Activated CD8-positive, alpha-beta memory T cell treated with anti-CD3 and anti-CD28 coated beads for 4 hours (primary cell): Measurements from ENCODE around the gene HOXD3.

ENCODE experiments used
- DNase-seq, 2 donors: peaks; one replicate each; pipeline ENCODE4 v3.0.0-alpha.2; 2020; ENCODE audit warnings: low read depth in 2 of 2

The HOXD3 gene

DNA sequence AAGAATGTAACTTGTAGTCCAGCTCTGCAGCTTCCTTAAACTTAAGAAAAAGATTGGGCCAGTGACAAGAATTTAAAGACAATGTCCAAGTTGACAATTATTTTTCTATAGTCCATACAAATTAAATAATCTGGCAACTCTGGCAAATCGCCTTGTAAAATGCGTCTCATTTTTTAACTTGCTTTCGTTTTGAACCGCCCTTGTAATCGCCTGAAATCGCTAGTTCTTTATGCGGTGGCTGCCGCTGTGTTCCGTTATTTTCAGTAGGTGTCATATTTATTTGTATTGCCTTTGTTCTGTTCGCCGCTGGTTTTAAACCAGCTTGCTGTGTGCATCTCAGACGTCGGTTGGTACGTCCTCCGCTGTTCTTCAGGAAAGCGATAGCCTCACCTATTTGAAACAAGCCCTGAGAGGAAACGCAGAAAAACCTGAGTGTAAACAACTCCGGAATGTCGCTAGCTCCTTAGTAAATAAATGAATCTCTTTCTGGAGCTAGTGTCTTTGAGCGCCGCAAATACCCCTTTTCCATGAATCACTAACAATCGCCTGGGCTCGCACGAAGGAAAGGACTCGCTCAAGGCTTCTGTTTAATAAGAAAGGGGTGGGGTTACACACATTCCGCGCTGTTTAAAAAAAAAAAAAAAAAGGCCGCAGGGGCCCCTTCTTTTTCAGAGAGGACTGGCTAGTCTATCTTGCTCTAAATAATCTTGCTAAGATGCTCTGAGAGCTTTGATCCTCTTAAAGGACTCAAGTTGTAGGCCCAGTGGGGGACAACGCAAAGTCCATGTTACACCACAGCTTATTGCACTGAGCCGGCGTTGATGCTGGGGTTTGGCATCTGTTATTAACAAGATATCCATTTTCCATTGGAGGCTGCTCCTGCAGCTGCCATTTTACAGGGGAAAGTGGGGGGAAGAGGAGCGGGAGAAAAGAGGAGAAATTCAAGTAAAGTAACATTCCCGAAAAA lies 24.6 kb upstream of the HOXD3 start:
- no peak for DNase-seq

DNA sequence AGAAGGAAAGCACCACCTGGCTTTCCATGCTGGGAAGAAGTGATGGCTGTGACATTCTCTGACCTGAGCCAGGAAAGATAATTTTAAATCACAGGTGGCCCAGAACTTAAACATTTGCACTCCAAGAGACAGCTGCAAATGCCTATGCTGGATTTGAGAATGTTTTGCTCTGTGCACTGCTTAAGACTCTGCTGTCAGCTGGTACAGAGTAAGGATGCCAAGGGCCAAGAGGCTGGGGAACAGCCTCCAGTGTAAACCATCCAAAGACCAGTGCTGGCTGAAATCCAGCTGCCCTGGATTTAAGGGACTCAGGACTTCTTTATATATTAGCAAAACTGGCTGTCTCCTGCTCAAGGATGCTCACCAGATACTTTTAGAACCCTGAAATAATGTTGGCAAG lies 23.7 kb upstream of the HOXD3 start:
- DNase-seq = no peak

DNA sequence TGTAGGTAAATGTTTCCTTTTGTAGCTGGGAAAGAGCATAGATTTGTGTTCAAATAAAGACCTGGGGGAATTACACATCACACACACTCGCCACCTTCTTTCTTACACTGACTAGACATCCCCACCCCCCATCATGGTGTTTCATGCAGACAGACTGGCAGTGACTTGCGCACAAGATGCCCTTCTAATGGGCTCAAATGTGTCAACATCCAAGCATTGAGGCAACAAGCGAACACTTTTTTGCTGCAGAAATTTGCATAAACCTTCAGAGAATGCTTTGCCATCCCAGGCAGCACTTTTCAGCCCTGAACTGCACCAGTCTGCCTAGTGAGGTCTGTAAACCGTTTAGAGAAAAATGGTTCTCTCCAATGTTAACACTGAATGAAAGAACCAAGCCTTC lies 23.1 kb upstream of the HOXD3 start:
- DNase-seq = no peak

DNA sequence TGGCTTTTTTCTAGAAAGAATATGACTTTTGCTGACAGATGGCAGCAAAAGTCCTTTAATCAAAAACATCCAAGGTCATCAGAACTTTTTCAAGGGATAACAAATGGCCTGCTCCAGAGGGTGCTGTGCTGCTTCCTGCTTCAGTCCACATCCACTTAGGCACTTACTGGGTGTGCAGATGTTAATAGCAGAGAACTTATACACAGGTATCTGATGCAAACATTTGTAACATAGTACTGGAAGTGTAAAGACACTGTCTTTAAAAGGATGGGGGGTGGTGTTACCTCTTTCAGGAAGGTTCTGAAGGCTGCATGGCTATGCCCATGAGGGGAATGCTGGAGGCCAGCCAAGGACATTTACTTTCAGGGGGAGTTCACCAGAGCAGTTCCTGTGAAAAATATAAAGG lies 22.1 kb upstream of the HOXD3 start:
- no peak for DNase-seq

DNA sequence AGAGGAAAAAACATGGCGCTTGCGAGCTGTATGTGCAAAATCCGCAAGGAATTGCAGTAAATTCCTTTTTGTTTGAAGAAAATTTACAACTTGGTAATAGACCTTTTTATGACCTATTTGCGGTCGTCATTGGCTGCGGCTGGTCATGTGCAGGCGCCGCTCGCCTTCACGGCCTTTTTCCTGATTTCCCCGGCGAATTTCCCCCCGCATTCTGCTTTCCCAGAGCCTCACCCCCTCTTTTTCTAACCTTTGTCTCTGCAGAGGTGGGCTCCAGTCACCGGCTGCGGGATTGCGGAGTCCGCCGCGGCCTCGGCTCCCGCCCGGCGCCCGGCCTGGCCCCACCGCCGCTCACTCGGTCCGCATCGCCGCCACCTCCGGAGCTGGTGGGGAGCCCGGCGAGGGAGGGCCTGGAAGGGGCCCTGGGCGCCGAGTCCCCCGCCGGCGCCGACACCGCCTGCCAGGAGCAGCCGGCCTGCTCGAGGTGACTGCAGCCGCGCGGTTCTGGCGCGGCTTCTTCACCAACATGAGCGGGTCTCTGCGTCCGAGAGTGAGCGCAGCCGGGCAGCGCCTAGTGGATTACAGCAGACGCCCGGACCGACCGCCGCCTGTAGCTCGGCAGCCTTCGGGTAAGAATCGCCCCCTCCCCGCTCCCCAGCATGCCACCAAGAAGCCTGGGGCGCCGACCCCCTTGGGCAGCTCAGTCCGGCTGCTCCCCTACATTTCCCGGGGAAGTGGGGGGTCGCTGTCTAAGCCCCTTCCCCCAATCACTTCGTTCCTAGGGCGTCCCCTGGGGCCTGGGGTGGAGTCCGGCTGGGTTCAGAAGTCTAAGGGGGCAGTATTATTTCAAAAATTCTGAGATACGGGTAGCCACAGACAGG lies 20.5 kb upstream of the HOXD3 start:
- no peak for DNase-seq

DNA sequence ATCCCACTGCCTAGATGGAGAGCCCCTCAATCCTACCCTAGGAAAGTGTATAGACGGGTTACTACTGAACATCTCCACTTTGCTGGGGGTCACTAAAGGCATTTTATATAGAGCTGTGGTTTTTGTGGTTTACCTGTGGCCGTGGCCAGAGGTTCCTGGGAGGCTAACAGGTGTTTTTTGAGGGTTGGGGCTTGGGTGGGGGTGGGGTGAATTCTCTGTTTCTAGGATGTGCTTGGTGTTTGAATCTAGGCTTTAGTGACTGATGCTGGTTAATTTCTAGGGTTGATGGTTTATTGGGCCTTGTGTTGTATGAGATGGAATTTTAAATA lies 19.9 kb upstream of the HOXD3 start:
- no peak for DNase-seq

DNA sequence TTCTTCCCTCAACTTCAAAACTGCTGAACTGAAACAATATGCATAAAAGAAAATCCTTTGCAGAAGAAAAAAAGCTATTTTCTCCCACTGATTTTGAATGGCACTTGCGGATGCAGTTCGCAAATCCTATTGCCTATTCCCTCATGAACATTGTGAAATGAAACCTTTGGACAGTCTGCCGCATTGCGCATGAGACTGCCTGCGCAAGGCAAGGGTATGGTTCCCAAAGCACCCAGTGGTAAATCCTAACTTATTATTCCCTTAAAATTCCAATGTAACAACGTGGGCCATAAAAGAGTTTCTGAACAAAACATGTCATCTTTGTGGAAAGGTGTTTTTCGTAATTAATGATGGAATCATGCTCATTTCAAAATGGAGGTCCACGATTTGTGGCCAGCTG lies 19.2 kb upstream of the HOXD3 start:
- no peak for DNase-seq

DNA sequence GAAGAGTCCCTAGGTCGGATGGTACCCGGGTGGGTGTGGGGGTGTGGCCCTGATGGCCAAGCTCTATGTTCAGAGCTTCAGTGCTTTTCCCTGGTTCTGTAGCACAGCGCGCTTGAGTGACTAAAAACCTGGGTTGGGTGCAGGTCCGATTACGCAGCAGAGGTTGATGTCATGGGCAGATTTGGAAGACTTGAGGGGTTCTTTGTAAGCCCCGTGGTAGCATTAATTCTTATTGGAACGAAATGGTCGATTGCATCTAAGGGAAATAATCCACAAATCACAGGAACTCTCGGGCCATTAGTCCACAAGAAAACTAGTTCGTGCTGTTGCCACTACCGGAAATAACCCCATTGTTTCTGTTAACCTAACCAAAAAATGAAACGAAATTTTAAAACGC lies 18.6 kb upstream of the HOXD3 start:
- no peak for DNase-seq

DNA sequence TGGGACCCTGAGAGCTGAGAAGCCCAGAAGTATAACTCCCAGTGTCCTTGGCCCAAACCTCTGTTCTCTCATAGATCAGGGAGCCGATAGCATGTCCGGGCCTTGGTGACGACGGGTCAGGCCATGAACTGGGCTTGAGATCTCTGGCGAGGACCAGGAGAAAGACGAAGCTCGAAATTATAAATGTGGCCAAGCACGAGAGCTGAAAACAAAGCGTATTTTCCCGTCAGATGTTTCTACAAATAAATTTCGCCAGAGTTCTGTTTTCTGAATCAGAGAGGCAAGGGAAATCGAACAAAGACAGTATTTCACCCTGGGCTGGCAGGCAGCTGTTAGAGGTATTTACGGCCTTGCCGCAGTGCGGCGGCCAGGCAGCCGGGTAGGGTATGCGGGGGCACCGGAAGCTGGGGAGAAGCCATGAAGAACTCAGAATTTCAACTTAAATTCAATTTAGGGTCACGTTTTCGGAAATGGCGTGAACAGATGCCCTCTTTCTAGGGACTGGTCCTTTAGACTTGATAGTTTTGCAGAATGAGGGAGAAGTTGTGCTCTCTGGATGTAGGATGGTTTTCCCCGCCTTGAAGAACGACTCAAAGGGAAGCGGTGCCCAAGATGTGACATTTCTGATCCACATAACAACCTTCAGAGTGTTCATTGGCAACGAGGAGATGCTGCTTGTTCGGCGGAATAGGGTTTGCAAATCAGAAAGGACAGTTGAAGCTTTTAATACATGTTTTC lies 18.0 kb upstream of the HOXD3 start:
- DNase-seq = no peak

DNA sequence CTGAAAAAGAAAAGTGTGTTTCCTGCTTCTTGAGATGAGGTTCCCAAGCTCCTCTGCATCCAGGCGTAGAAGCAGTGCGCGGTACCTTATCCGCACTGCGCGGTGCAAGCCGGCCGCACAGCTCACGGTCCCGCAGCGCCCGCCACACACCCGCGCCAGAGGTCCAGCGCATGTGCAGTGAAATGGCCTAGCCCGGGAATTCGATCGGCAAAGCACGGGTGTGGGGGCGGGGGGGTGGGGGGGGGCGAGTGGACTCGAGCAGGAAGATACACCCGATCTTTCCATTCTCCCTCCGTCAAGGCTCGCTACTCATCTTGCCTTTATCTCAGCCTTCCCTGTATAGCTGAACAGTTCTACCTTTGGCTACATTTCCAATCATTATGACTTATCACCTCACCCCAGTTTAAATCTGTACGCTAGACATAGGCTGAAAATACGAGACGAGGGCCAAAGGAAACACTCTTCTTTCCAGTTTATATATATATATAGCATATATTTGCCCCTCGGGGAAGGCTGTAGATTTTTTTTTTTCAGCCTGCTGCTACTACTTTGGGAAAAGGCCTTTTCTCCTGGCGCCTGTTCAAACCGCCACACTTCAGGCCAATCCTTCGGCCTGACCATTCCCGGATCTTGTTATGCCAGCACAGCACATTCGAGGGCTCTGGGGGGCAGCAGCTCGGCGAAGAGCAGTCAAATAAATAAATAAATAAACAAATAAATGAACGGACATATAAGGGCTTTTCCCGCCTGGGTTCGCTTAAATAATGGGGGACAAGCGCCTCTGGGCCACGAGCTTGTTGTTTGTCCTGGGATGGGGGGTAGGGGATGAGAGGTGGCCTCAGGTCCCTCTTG lies 17.2 kb upstream of the HOXD3 start:
- no peak for DNase-seq

DNA sequence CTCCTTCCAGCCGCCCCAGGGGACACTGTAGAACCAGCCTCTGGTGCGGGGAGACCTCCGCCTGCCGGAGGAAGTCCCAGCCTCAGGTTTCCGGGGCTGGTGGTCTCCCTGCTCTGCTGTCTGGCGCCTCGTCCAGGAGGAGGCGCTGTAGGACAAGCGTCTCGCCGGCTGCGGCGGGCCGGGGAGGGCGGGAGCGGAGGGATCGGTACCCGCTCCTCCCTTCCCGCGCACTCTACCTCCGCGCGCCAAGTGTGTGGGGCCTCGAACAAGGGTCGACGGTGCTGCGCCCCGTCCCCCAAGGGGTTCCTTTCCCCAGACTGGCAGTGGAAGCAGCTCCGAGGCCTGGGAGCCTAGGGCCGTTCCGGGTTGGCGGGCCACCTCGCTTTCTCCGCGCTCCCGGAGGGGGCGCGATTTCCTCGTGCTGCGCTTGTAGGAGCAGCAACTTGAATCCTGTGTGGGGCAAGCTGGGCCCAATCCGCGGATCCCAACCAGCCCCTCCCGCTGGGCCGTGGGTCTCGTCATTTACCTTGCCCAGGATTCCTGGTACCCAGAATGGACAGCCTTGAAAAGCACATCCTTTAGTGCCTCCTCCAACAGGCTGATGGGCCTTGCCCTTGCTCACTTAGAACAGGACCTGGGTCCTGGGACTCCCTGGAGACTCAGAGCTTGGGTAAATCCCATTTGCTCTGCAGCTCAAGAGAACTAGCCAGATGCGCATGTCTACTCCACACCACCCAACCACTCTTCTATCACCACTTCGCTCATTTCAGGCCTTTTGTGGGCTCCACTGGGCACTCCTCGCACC lies 16.4 kb upstream of the HOXD3 start:
- DNase-seq = peak; percentile 14 to 19

DNA sequence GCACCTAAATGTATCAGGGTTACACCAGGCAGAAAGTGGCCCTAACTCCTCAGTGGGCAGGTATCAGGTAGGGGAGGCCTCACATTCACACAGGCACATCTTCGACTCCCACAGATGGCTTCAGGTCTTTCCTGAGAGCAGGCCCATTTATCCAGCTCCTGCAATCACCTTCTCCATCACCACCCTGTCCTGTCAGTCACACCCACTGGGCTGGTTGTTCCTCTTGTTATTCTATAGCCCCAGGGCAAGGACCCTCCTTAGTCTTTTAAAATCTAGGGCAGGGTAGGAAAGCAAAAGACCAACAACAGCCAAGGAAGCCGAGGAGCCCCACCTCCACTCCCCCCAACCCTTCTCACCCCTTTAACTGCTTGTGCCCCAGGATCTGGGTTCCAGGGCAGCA lies 14.8 kb upstream of the HOXD3 start:
- no peak for DNase-seq

DNA sequence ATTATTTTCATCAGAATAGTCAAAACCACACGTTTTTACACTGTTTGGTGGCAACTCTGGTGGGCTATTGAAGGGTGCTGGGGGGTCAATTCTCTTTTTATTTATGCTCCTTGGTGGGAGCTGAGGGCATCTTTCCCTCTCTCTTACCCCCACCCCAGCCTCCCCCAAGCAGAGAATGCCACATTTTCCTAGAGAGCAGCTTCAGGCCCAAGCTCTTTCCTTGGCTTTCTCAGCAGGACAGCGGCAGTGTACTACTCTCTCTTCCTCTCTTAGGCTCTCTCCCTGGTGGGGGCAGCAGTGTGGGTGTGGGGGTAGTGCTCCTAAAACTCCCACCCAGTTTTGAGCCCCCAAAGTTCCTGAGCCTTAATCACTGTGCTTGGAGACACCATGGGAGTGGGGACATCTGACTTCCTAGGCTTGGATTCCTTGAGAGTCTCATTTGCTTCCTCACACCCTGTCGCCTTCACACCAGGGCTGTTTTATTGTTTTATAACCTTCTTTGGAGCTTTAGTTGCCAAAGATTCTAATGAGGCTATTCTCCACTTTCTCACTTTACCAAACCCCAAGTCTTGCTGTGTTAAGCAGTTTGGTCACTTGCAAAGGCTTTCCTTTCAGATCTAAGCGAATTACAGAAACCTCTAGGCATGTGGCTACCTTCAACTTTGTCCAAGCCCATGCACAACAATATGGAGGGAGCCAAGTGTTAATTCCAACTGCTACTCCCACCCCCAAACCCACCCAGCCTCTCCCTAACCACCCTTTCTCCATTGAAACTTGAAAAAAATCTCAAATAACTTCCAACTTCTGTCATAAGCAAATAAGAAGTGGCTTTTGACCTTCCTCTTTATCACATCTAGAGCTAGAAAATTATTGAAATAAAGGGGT lies 11.8 kb upstream of the HOXD3 start:
- no peak for DNase-seq

DNA sequence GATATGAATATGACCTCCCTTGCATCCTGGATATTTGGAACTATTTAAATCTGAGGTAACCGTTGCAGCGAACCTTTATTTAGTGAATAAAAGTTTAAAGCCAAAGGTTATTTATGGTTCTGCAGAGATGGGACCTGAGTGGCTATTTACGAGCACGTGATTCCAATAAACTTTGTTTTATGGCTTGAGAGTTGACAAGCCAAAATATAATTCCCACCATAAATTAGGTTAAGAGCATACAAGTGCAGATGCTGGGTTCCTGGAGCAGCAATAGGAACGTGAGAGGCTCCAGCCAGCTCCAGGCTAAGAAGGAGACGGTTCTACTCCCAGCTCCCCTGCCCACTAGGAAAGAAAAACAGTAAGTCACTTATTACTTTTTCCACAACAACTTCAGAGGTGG lies 11.0 kb upstream of the HOXD3 start:
- DNase-seq = no peak

DNA sequence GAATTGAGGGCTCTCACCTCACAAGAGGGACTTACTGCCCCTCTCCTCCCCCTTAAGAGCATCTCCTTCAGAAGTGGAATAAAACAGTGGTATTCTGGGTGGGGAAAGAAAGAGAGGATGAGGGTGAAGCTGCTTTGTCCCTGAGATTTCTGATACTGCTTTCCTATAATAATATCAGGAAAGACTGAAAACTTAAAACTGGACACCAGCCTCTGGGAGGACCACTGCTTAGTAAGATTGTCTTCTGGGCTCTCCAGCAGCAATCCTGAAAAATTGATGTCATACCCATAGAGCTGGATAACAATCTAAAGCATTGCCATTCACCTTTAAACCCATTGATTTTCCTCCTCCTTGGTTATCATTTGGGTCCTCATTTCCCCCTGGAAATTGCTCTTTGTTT lies 10.5 kb upstream of the HOXD3 start:
- no peak for DNase-seq

DNA sequence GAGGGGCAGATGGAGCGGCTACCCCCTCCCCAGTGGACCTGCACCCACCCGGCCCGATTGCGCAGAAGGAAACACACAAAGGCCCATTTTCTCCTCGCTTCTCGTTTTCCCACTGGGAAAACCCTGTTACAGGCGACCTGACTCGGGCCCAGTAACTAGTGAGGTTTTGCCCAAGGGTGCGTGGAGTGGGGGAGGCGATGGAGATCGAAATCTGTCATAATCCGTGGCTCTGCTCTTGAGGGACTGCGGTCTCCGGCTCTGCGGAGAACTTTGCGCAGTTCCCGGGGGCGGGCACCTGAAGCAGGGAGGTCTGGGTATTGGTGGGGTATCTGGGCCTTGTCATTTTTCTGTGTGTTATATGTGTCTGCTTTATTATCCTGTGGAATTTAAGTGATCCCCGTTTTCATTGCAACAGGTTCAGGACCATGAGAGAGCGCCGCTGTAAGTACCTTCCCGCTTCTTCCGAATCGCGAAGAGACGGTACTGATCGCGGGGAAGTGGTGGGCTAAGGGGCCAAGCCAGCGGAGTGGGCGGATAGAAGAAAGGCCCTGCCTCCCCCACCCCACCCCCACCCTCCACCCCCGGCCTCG lies 9.8 kb upstream of the HOXD3 start:
- DNase-seq = no peak

DNA sequence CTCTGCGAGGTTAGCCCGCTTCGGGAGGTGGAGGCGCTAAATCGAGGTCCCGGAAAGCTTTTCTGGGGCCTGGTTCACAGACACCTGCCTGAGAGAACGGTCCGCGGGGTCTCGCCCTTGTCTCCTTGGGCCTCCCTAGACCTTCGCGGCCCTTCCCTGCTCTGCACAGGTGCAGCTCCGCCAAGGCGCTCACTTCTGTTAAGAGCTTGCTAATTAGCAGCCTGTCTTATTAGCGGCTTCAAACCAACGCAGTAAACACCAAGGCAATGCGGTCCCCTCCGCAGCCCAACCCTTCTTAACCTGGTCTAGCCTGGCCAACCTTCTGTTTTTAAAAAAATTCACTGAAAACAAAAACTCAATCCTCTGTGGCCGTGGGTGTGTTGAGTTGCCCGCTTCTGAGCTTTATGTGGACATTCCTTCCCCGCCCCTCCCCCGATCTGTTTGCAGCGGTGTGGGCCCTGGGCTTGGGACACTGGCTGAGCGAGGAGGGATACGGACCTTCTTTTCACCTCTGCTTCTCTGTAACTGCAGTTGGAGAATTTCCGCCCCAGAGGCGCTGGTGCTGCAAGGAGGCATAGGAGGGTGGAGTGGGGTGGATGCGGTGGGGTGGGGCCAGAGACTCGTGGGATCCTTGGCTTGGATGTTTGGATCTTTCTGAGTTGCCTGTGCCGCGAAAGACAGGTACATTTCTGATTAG lies 9.2 kb upstream of the HOXD3 start:
- no peak for DNase-seq

DNA sequence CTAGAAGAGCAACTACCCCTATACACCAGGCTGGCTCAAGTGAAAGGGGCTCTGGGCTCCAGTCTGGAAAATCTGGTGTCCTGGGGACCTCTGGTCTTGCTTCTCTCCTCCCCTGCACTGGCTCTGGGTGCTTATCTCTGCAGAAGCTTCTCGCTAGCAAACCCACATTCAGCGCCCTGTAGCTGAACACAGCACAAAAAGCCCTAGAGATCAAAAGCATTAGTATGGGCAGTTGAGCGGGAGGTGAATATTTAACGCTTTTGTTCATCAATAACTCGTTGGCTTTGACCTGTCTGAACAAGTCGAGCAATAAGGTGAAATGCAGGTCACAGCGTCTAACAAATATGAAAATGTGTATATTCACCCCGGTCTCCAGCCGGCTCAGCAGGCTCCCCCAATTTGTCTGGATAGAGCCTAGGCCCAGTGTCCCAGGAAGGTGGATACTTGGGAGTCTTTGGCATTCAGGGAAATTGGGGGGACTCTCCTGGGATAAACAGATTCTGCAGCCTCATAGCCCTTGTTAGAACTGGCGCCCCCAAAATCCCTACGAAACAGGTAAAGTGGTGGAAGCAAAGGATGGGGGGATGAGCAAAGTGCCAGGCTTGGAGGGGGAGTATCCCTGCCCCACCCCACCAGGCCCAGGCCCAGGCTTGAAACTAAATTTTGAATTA lies 8.2 kb upstream of the HOXD3 start:
- DNase-seq = no peak
